SK-N-SH treated with all-trans-retinoic acid at 6 μM for 48 hours (cell line): ENCODE measurements around the gene RAPGEF4.

ENCODE experiments used
- ATAC-seq: fragments of 200-7000 bp; cut with Tn5 transposase; 3 replicates; pipeline ENCODE4 v1.9.1; 2020; ENCODE audit warnings: mild to moderate bottlenecking, moderate library complexity
- ARNTL ChIP-seq: fragments of 450-650 bp; formaldehyde crosslinking; IDR thresholded peaks from 2 replicates; pipeline ENCODE4 v1.5.0; 2020; ENCODE audit warnings: low read depth, mild to moderate bottlenecking, moderate library complexity, borderline replicate concordance
- BACH2 ChIP-seq: fragments of 250-450 bp; sonication (Bioruptor Pico); IDR thresholded peaks from 2 replicates; pipeline ENCODE4 v1.9.0; 2021; ENCODE audit warnings: mild to moderate bottlenecking, borderline replicate concordance
- CSDC2 ChIP-seq: fragments of 250-450 bp; sonication (Bioruptor Pico); IDR thresholded peaks from 2 replicates; pipeline ENCODE4 v1.5.0; 2020; ENCODE audit warnings: mild to moderate bottlenecking, moderate library complexity
- CSRNP3 ChIP-seq: fragments of 250-450 bp; sonication (Bioruptor Pico); IDR thresholded peaks from 2 replicates; pipeline ENCODE4 v1.5.1; 2021; ENCODE audit warnings: mild to moderate bottlenecking, moderate library complexity
- ESRRG ChIP-seq: fragments of 250-450 bp; sonication (Bioruptor Pico); IDR thresholded peaks from 2 replicates; pipeline ENCODE4 v1.6.1; 2021; ENCODE audit warnings: mild to moderate bottlenecking
- GLIS3 ChIP-seq: fragments of 250-450 bp; sonication (Bioruptor Pico); IDR thresholded peaks from 2 replicates; pipeline ENCODE4 v1.5.0; 2020; ENCODE audit warnings: mild to moderate bottlenecking, moderate library complexity
- ISL1 ChIP-seq: fragments of 250-450 bp; sonication (Bioruptor Pico); IDR thresholded peaks from 2 replicates; pipeline ENCODE4 v2.1.2; 2022; ENCODE audit warnings: mild to moderate bottlenecking, moderate library complexity
- OSR1 ChIP-seq: fragments of 250-450 bp; sonication (Bioruptor Pico); IDR thresholded peaks from 2 replicates; pipeline ENCODE4 v1.8.0; 2022; ENCODE audit warnings: moderate library complexity, mild to moderate bottlenecking, inconsistent platforms
- RARB ChIP-seq: fragments of 250-450 bp; sonication (Bioruptor Pico); IDR thresholded peaks from 2 replicates; pipeline ENCODE4 v1.8.0; 2021; ENCODE audit warnings: mild to moderate bottlenecking, moderate library complexity
- SNAI2 ChIP-seq: fragments of 250-450 bp; sonication (Bioruptor Pico); IDR thresholded peaks from 2 replicates; pipeline ENCODE4 v1.5.0; 2020; ENCODE audit warnings: mild to moderate bottlenecking, moderate library complexity
- TOX ChIP-seq: fragments of 250-450 bp; sonication (Bioruptor Pico); IDR thresholded peaks from 2 replicates; pipeline ENCODE4 v1.8.0; 2021; ENCODE audit warnings: mild to moderate bottlenecking, moderate library complexity, borderline replicate concordance
- ZC3H10 ChIP-seq: fragments of 250-450 bp; sonication (Bioruptor Pico); IDR thresholded peaks from 2 replicates; pipeline ENCODE4 v1.5.1; 2021; ENCODE audit warnings: mild to moderate bottlenecking, moderate library complexity
- ZFP3 ChIP-seq: fragments of 250-450 bp; sonication (Bioruptor Pico); IDR thresholded peaks from 2 replicates; pipeline ENCODE4 v1.5.0; 2020; ENCODE audit warnings: mild to moderate bottlenecking, moderate library complexity
- ZFP30 ChIP-seq: fragments of 450-650 bp; formaldehyde crosslinking; IDR thresholded peaks from 2 replicates; pipeline ENCODE4 v1.5.0; 2022; ENCODE audit warnings: mild to moderate bottlenecking, moderate library complexity
- ZNF565 ChIP-seq: fragments of 450-650 bp; formaldehyde crosslinking; conservative IDR thresholded peaks from 2 replicates; pipeline ENCODE4 v1.5.0; 2020; ENCODE audit warnings: low read depth, mild to moderate bottlenecking, moderate library complexity
- ZNF70 ChIP-seq: fragments of 450-650 bp; formaldehyde crosslinking; IDR thresholded peaks from 2 replicates; pipeline ENCODE4 v1.5.0; 2020; ENCODE audit warnings: mild to moderate bottlenecking, moderate library complexity
- ZNF8 ChIP-seq: fragments of 450-650 bp; formaldehyde crosslinking; IDR thresholded peaks from 2 replicates; pipeline ENCODE4 v1.5.0; 2020; ENCODE audit warnings: mild to moderate bottlenecking, moderate library complexity
- TF ChIP-seq, protein P1 (sequence below): fragments of 250-450 bp; sonication (Bioruptor Pico); IDR thresholded peaks from 2 replicates; pipeline ENCODE4 v1.8.0; 2021; ENCODE audit warnings: low read depth, mild to moderate bottlenecking, moderate library complexity, borderline replicate concordance
- TF ChIP-seq, protein P2 (sequence below): fragments of 250-450 bp; sonication (Bioruptor Pico); IDR thresholded peaks from 2 replicates; pipeline ENCODE4 v1.5.0; 2020; ENCODE audit warnings: mild to moderate bottlenecking, moderate library complexity
- TF ChIP-seq, protein P3 (sequence below): fragments of 250-450 bp; sonication (Bioruptor Pico); IDR thresholded peaks from 2 replicates; pipeline ENCODE4 v1.8.0; 2020; ENCODE audit warnings: mild to moderate bottlenecking, moderate library complexity, borderline replicate concordance
- TF ChIP-seq, protein P4 (sequence below): fragments of 250-450 bp; sonication (Bioruptor Pico); IDR thresholded peaks from 2 replicates; pipeline ENCODE4 v1.5.1; 2020; ENCODE audit warnings: low read depth, mild to moderate bottlenecking, moderate library complexity

The RAPGEF4 gene

DNA sequence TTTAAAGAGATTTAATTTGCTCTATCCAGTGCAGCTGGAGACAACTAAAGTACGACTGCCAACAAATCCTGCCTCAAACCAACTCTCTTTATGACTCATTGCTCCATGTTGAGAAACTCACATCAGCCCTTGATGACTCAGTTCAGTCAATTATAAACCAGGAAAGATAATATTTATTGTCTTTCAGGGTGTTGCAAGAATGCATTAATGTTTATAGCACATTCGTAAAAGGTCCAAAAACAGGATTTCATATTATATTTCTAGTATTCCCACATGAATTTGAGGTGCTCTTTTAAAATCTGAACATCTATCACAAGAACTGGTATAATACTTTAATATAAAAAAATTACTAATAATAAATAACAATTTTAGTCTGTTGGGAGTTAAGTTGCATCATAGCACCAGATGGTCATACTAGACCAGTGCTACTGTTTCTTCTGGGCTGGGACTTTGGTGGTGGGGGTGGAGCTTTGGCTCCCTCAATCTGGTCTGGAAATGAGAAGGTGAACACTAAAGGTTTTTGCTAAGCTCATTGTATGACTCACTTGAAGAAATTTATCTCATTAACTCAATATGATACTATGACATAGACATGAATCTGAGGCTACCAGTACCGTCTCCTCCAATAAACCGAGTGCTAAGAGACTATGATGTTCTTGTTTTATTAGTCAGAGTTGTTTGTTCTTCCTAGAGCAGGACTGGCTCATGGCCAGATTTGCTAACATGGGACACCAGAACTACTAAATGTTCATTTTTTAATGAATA is 313.4 kb downstream of the RAPGEF4 start (continued):
- no peak for TF ChIP-seq CSRNP3 (CRISPR knock-in tag)
- TF ChIP-seq ZNF8 (CRISPR knock-in tag) = no peak
- TF ChIP-seq GLIS3 = no peak
- no peak for TF ChIP-seq RARB
- TF ChIP-seq, all 23 proteins: peak for 3

GRCh38 chr2:173049831-173050230 is 314.2 kb downstream of the RAPGEF4 start:
- TF ChIP-seq ESRRG (CRISPR knock-in tag) (no peak), ZFP30 (no peak), ZNF565 (CRISPR knock-in tag) (no peak), SNAI2 (CRISPR knock-in tag) (no peak), GLIS3 (no peak), OSR1 (CRISPR knock-in tag) (no peak), CSDC2 (no peak), ARNTL (CRISPR knock-in tag) (no peak), ZNF8 (CRISPR knock-in tag) (no peak)
- TF ChIP-seq, protein P1, sequence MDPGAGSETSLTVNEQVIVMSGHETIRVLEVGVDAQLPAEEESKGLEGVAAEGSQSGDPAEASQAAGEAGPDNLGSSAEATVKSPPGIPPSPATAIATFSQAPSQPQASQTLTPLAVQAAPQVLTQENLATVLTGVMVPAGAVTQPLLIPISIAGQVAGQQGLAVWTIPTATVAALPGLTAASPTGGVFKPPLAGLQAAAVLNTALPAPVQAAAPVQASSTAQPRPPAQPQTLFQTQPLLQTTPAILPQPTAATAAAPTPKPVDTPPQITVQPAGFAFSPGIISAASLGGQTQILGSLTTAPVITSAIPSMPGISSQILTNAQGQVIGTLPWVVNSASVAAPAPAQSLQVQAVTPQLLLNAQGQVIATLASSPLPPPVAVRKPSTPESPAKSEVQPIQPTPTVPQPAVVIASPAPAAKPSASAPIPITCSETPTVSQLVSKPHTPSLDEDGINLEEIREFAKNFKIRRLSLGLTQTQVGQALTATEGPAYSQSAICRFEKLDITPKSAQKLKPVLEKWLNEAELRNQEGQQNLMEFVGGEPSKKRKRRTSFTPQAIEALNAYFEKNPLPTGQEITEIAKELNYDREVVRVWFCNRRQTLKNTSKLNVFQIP (CRISPR knock-in tag) = no peak
- TF ChIP-seq, protein P2, sequence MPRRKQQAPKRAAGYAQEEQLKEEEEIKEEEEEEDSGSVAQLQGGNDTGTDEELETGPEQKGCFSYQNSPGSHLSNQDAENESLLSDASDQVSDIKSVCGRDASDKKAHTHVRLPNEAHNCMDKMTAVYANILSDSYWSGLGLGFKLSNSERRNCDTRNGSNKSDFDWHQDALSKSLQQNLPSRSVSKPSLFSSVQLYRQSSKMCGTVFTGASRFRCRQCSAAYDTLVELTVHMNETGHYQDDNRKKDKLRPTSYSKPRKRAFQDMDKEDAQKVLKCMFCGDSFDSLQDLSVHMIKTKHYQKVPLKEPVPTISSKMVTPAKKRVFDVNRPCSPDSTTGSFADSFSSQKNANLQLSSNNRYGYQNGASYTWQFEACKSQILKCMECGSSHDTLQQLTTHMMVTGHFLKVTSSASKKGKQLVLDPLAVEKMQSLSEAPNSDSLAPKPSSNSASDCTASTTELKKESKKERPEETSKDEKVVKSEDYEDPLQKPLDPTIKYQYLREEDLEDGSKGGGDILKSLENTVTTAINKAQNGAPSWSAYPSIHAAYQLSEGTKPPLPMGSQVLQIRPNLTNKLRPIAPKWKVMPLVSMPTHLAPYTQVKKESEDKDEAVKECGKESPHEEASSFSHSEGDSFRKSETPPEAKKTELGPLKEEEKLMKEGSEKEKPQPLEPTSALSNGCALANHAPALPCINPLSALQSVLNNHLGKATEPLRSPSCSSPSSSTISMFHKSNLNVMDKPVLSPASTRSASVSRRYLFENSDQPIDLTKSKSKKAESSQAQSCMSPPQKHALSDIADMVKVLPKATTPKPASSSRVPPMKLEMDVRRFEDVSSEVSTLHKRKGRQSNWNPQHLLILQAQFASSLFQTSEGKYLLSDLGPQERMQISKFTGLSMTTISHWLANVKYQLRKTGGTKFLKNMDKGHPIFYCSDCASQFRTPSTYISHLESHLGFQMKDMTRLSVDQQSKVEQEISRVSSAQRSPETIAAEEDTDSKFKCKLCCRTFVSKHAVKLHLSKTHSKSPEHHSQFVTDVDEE = no peak
- TF ChIP-seq, protein P3, sequence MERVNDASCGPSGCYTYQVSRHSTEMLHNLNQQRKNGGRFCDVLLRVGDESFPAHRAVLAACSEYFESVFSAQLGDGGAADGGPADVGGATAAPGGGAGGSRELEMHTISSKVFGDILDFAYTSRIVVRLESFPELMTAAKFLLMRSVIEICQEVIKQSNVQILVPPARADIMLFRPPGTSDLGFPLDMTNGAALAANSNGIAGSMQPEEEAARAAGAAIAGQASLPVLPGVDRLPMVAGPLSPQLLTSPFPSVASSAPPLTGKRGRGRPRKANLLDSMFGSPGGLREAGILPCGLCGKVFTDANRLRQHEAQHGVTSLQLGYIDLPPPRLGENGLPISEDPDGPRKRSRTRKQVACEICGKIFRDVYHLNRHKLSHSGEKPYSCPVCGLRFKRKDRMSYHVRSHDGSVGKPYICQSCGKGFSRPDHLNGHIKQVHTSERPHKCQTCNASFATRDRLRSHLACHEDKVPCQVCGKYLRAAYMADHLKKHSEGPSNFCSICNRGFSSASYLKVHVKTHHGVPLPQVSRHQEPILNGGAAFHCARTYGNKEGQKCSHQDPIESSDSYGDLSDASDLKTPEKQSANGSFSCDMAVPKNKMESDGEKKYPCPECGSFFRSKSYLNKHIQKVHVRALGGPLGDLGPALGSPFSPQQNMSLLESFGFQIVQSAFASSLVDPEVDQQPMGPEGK = no peak
- TF ChIP-seq, all 23 proteins: peak for 0
- no peak for ATAC-seq

- no peak for ATAC-seq
- TF ChIP-seq ARNTL (CRISPR knock-in tag) (no peak), ZFP3 (CRISPR knock-in tag) (no peak), ZNF70 (CRISPR knock-in tag) (no peak), ZC3H10 (CRISPR knock-in tag) (no peak), BACH2 (CRISPR knock-in tag) (no peak), ISL1 (CRISPR knock-in tag) (no peak), CSDC2 (no peak), ZFP30 (no peak), ZNF8 (CRISPR knock-in tag) (no peak), TOX (CRISPR knock-in tag) (no peak), CSRNP3 (CRISPR knock-in tag) (no peak), GLIS3 (no peak)
- TF ChIP-seq, protein P2 = no peak
- TF ChIP-seq, protein P4, sequence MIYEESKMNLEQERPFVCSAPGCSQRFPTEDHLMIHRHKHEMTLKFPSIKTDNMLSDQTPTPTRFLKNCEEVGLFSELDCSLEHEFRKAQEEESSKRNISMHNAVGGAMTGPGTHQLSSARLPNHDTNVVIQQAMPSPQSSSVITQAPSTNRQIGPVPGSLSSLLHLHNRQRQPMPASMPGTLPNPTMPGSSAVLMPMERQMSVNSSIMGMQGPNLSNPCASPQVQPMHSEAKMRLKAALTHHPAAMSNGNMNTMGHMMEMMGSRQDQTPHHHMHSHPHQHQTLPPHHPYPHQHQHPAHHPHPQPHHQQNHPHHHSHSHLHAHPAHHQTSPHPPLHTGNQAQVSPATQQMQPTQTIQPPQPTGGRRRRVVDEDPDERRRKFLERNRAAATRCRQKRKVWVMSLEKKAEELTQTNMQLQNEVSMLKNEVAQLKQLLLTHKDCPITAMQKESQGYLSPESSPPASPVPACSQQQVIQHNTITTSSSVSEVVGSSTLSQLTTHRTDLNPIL (CRISPR knock-in tag) = no peak
- TF ChIP-seq, protein P3 = no peak
Measured at GRCh38 chr2:173050684-173051083, 315.0 kb downstream of the RAPGEF4 start.
